Muscle of leg (tissue), 11 donors: Measurements from ENCODE around the gene SEMA4D. TPM values are rescaled to one million over a fixed set of nuclear protein-coding genes. Genes with fewer than 3 reads are reported as not detected.

Experiments used
- DNase-seq: peaks from one replicate; pipeline ENCODE4 v3.0.0; 2013
- H3K27ac ChIP-seq: one replicate; pipeline ENCODE4 v1.5.1; 2013; ENCODE audit warnings: mild to moderate bottlenecking, low read length, control low read depth
- H3K27me3 ChIP-seq: one replicate; pipeline ENCODE4 v1.6.1; 2013; ENCODE audit warnings: low read length; ENCODE audit not compliant: control insufficient read depth, insufficient read depth
- H3K36me3 ChIP-seq: one replicate; pipeline ENCODE4 v1.6.1; 2013; ENCODE audit warnings: low read length; ENCODE audit not compliant: control insufficient read depth, insufficient read depth
- H3K4me1 ChIP-seq: one replicate; pipeline ENCODE4 v1.6.1; 2013; ENCODE audit warnings: low read length; ENCODE audit not compliant: control insufficient read depth, insufficient read depth
- H3K4me3 ChIP-seq: one replicate; pipeline ENCODE4 v1.5.1; 2013; ENCODE audit warnings: low read length, control low read depth
- H3K9me3 ChIP-seq: replicated peaks from 2 replicates; pipeline ENCODE4 v1.6.1; 2013; ENCODE audit warnings: low read depth, low read length; ENCODE audit not compliant: control insufficient read depth
- WGBS: methylation state at CpG from one replicate; pipeline ENCODE4 v1.1.5; 2013; ENCODE audit warnings: missing lambda C conversion rate; ENCODE audit not compliant: insufficient coverage; 5-methylcytosine and 5-hydroxymethylcytosine counted together
- polyA plus RNA-seq, 8 donors: library from polyadenylated mRNA; unstranded; fragments of 120-200 nt; gene quantifications; one replicate each; pipeline versions ENCODE4 v1.2.1 to v1.2.3, GENCODE V29; 2013; ENCODE audit warnings: inconsistent platforms in 1 of 8, low replicate concordance in 1 of 8; ENCODE audit not compliant: insufficient read length in 8 of 8, insufficient read depth in 1 of 8
- total RNA-seq: library from RNA; stranded (reverse); fragments of 120-200 nt; gene quantifications from one replicate; pipeline ENCODE4 v1.2.4, GENCODE V29; 2013

SEMA4D gene
- total and polyA plus RNA-seq, 9 donors = 12.4 to 25.3 (median 17.2) TPM

DNA sequence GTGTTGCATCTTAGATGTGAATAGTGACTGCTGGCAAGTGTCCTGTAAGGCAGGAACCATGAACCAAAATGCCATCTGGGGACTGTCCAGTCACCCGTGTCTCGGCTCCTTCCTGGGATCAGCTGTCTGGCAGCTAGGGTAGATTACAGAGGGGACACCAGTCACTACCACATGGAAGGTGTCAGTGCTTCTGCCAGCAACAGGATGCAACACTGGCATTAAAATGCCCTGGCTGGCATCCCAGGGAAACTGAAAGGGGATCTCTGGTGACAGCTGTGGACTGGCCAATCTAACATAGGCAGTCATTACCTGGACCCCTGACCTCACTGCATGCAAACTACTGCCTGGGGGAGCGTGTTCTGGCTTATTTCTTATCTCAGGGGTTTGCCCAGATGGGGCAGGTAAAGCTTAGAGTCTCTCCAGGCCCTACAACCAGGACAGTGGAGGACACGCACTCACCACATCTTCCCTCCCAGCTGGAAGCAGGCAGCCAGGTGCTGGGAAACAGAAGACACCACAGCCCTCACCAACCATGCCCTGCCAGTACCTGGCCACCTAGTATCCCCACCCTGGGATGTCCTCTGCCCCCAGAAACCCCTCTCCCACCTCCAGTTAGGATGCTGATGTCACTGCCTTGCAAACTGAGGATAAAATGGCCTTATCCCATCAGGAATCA lies 83.8 kb downstream of the SEMA4D start:
- peak; percentile 64 for DNase-seq
- H3K4me1 ChIP-seq = peaks cover 9% of the 10 kb centered on the region
- no peak overlapping the region for H3K27ac ChIP-seq
- H3K36me3 ChIP-seq = peaks cover 6% of the 10 kb centered on the region
- H3K4me3 ChIP-seq = no peak overlapping the region
- WGBS = 67% methylated on average over 3 of the region's 4 CpGs
- H3K27me3 ChIP-seq = no peaks in the 10 kb centered on the region
- H3K9me3 ChIP-seq = peaks cover 8% of the 10 kb centered on the region

DNA sequence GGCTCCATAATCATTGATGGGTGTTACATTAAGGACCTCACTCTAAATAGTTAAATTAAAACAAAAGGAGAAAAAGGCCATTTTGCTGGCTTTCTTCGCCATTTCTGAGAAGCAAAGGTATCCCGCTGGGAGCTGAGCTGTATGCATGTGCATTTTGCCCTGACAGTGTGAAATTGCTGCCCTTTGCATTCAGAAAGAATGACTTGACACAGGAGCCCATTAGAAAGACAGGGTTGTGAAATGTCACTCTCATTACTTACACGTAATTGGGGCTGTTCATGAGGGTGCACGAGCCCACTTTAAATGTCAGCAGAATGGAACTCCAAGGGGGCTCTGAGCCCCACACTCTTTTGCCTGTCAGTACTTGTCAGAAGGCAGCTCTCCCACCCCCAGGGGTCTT lies 85.0 kb downstream of the SEMA4D start:
- Histone ChIP-seq H3K9me3 (peaks cover 8% of the 10 kb centered on the region), H3K36me3 (peaks cover 6% of the 10 kb centered on the region), H3K4me3 (no peak overlapping the region), H3K4me1 (peaks cover 9% of the 10 kb centered on the region), H3K27ac (no peak overlapping the region), H3K27me3 (no peaks in the 10 kb centered on the region)
- WGBS = 42% methylated on average over 3 of the region's 4 CpGs
- DNase-seq = no peak

GRCh38 chr9:89412541-89412940 lies 85.4 kb downstream of the SEMA4D start:
- 81% methylated on average over 2 of the region's 5 CpGs for WGBS
- no peak overlapping the region for H3K27ac ChIP-seq
- H3K27me3 ChIP-seq = no peaks in the 10 kb centered on the region
- peaks cover 9% of the 10 kb centered on the region for H3K4me1 ChIP-seq
- no peak overlapping the region for H3K4me3 ChIP-seq
- peaks cover 6% of the 10 kb centered on the region for H3K9me3 ChIP-seq
- H3K36me3 ChIP-seq = peaks cover 4% of the 10 kb centered on the region
- no peak for DNase-seq

GRCh38 chr9:89411759-89412158 lies 86.2 kb downstream of the SEMA4D start:
- Histone ChIP-seq H3K9me3 (peaks cover 8% of the 10 kb centered on the region), H3K4me3 (no peak overlapping the region), H3K27me3 (no peaks in the 10 kb centered on the region), H3K4me1 (peaks cover 9% of the 10 kb centered on the region), H3K36me3 (peaks cover 2% of the 10 kb centered on the region), H3K27ac (no peak overlapping the region)
- DNase-seq = no peak
- WGBS = 93% methylated on average over 5 of the region's 6 CpGs

GRCh38 chr9:89410641-89411350 lies 87.1 kb downstream of the SEMA4D start:
- H3K36me3 ChIP-seq = peaks cover 2% of the 10 kb centered on the region
- no peak overlapping the region for H3K27ac ChIP-seq

DNA sequence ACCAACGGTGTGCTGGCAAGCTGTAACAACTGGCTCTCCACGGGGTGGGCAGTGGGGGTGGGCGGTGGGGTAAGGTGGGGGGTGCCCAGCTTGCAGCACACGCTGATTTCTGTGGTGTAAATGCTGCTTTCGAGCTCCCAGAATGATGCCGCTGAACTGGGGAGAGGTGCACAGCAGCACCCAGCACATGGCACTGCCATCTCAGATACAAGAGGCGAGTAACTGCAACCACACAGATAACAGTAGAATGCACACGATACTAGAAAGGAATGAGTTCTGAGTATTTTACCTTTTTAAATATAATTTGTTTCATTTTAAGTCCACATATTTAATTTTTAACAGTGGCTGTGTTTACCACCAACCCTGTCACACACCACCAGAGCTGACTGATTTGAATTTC lies 87.9 kb downstream of the SEMA4D start:
- peaks cover 2% of the 10 kb centered on the region for H3K36me3 ChIP-seq
- peaks cover 8% of the 10 kb centered on the region for H3K9me3 ChIP-seq
- no peak overlapping the region for H3K27ac ChIP-seq
- H3K4me1 ChIP-seq = peaks cover 20% of the 10 kb centered on the region
- DNase-seq = no peak
- no peak overlapping the region for H3K4me3 ChIP-seq
- H3K27me3 ChIP-seq = no peaks in the 10 kb centered on the region
- 92% methylated on average over 3 of the region's 8 CpGs for WGBS

More at GRCh38 chr9:89410641-89411350, 87.1 kb downstream of the SEMA4D start:
- DNase-seq = peak; percentile 75
- Histone ChIP-seq H3K27me3 (no peaks in the 10 kb centered on the region), H3K4me3 (no peak overlapping the region), H3K9me3 (peaks cover 8% of the 10 kb centered on the region), H3K4me1 (peaks cover 17% of the 10 kb centered on the region)
- WGBS = 91% methylated on average over 7 of the region's 7 CpGs

- no peak for DNase-seq
- Histone ChIP-seq H3K4me3 (no peak overlapping the region), H3K9me3 (peaks cover 8% of the 10 kb centered on the region), H3K27me3 (no peaks in the 10 kb centered on the region), H3K27ac (no peak overlapping the region), H3K36me3 (peaks cover 2% of the 10 kb centered on the region), H3K4me1 (peaks cover 17% of the 10 kb centered on the region)
- 61% methylated on average over 2 of the region's 4 CpGs for WGBS
Observed at GRCh38 chr9:89409466-89409865, 88.4 kb downstream of the SEMA4D start.

- Histone ChIP-seq H3K9me3 (peaks cover 8% of the 10 kb centered on the region), H3K27ac (no peak overlapping the region), H3K4me3 (no peak overlapping the region), H3K27me3 (no peaks in the 10 kb centered on the region), H3K36me3 (peaks cover 2% of the 10 kb centered on the region), H3K4me1 (peaks cover 11% of the 10 kb centered on the region)
- 100% methylated on average over 3 of the region's 12 CpGs for WGBS
- no peak for DNase-seq
Observed at GRCh38 chr9:89408628-89409101, 89.2 kb downstream of the SEMA4D start.

DNA sequence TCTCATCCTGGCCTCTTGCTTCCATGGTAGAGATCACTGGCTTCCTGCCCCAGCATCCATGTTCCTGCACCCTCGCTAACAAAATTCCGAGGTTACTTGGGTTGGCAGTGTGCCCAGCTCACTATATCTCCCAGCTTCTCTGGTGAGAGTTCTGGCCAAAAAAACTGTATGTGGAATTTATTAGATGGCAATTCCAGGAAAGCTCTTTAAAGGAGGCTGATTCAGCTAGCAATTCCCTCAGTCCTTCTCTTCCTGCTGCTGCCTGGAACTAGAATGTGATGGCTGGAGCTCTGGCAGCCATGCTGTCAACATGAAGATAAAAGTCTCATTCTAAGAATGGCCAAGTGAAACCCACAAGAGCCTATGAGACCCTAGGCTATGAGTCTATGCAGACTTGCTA lies 90.8 kb downstream of the SEMA4D start:
- H3K9me3 ChIP-seq = peaks cover 8% of the 10 kb centered on the region
- H3K4me3 ChIP-seq = no peak overlapping the region
- H3K4me1 ChIP-seq = peaks cover 11% of the 10 kb centered on the region
- H3K36me3 ChIP-seq = peaks cover 8% of the 10 kb centered on the region
- DNase-seq = no peak
- H3K27ac ChIP-seq = no peak overlapping the region
- no peaks in the 10 kb centered on the region for H3K27me3 ChIP-seq
- no CpG with 5 or more reads among the region's 2 CpGs for WGBS

GRCh38 chr9:89405826-89406225 lies 92.1 kb downstream of the SEMA4D start:
- H3K9me3 ChIP-seq = peaks cover 6% of the 10 kb centered on the region
- H3K27ac ChIP-seq = peak overlapping the region; percentile 47
- peak; percentile 80 for DNase-seq
- peaks cover 17% of the 10 kb centered on the region for H3K36me3 ChIP-seq
- 4% methylated on average over 3 of the region's 11 CpGs for WGBS
- H3K4me1 ChIP-seq = peaks cover 11% of the 10 kb centered on the region
- H3K27me3 ChIP-seq = no peaks in the 10 kb centered on the region
- no peak overlapping the region for H3K4me3 ChIP-seq
